GM12878 (cell line): ENCODE results near the gene PTTG1. TPM values are rescaled to one million over a fixed set of nuclear protein-coding genes. Genes with fewer than 3 reads are reported as not detected.

Experiments
- ATAC-seq: fragments of 200-7000 bp; cut with Tn5 transposase; 3 replicates; pipeline ENCODE4 v1.9.1; 2020; ENCODE audit warnings: mild to moderate bottlenecking, moderate library complexity
- BruUV-seq: library from RNA; stranded (reverse); fragments of 400-500 nt; replicated peaks from 2 replicates; lab custom pipeline; 2021; lab: Mats Ljungman, UMichigan
- CTCF ChIA-PET: fragments of 300-600 bp; sonication (Branson Sonifier 250); formaldehyde crosslinking; extraction: SDS; loops from one replicate; lab custom pipeline; 2021; ENCODE audit warnings: inconsistent platforms; lab: Yijun Ruan, JAX
- POLR2A ChIA-PET: fragments of 350-600 bp; formaldehyde crosslinking; extraction: SDS; loops from one replicate; lab custom pipeline; 2021; ENCODE audit warnings: inconsistent platforms; lab: Charles Lee
- RAD21 ChIA-PET: fragments of 300-600 bp; sonication (Branson Sonifier 250); formaldehyde crosslinking; loops from one replicate; lab custom pipeline; 2023; ENCODE audit warnings: antibody characterized with exemption; ENCODE audit not compliant: unreplicated experiment; lab: Charles Lee
- SMC1A ChIA-PET: fragments of 300-600 bp; sonication (Branson Sonifier 250); formaldehyde crosslinking; loops from one replicate; lab custom pipeline; 2023; ENCODE audit not compliant: unreplicated experiment, uncharacterized antibody; lab: Charles Lee
- DNase-seq: peaks from one replicate; pipeline ENCODE4 v3.0.0-alpha.2; 2011; ENCODE audit warnings: low read depth, low spot score
- FAIRE-seq: peaks from 3 replicates; lab custom pipeline; 2011; peaks lifted over from hg19 to GRCh38; lab: Jason Lieb, UNC
- H2AFZ ChIP-seq: 2 replicates; pipeline ENCODE4 v1.6.0; 2011; ENCODE audit warnings: low read depth, low read length, control low read depth; ENCODE audit not compliant: control insufficient read depth
- H3K27ac ChIP-seq: 2 replicates; pipeline ENCODE4 v1.5.1; 2011; ENCODE audit warnings: control low read depth; ENCODE audit not compliant: control insufficient read depth, insufficient read depth
- H3K27me3 ChIP-seq, 2 experiments: replicated peaks in 1 of 2; 2 replicates each; pipeline versions ENCODE4 v1.6.0 to v1.6.1; 2011; ENCODE audit warnings: low read length in 1 of 2; ENCODE audit not compliant: control insufficient read depth in 2 of 2, insufficient read depth in 2 of 2
- H3K36me3 ChIP-seq, 2 experiments: 2 replicates each; pipeline ENCODE4 v1.5.1; 2011; ENCODE audit warnings: low read length in 1 of 2; ENCODE audit not compliant: control insufficient read depth in 2 of 2, insufficient read depth in 2 of 2
- H3K4me1 ChIP-seq: 2 replicates; pipeline ENCODE4 v1.6.1; 2011; ENCODE audit warnings: mild to moderate bottlenecking, low read length, moderate library complexity, mixed read lengths; ENCODE audit not compliant: control insufficient read depth, insufficient read depth
- H3K4me2 ChIP-seq: 2 replicates; pipeline ENCODE4 v1.6.0; 2011; ENCODE audit warnings: control low read depth; ENCODE audit not compliant: control insufficient read depth, insufficient read depth
- H3K4me3 ChIP-seq: fragments of 200-600 bp; sonication (generic); 2 replicates; pipeline ENCODE4 v1.5.1; 2016
- H3K79me2 ChIP-seq: 2 replicates; pipeline ENCODE4 v1.6.0; 2011; ENCODE audit warnings: low read length; ENCODE audit not compliant: control insufficient read depth, insufficient read depth
- H3K9ac ChIP-seq: 2 replicates; pipeline ENCODE4 v1.8.0; 2011; ENCODE audit warnings: low read length, control low read depth, mixed read lengths; ENCODE audit not compliant: control insufficient read depth, insufficient read depth
- H3K9me3 ChIP-seq: replicated peaks from 3 replicates; pipeline ENCODE4 v1.5.1; 2011; ENCODE audit warnings: mild to moderate bottlenecking, low read length; ENCODE audit not compliant: control insufficient read depth, insufficient read depth
- H4K20me1 ChIP-seq: 2 replicates; pipeline ENCODE4 v1.6.0; 2011; ENCODE audit not compliant: control insufficient read depth, insufficient read depth
- JUND ChIP-seq: IDR thresholded peaks from 2 replicates; pipeline ENCODE4 v1.6.1; 2012; ENCODE audit warnings: low read depth, mild to moderate bottlenecking, low read length, improper control_type of control experiment, moderate library complexity
- RELB ChIP-seq: fragments of 450-650 bp; IDR thresholded peaks from 2 replicates; pipeline ENCODE4 v1.6.1; 2017; ENCODE audit warnings: low read depth, mild to moderate bottlenecking, moderate library complexity
- TAF1 ChIP-seq: IDR thresholded peaks from 2 replicates; pipeline ENCODE4 v1.6.1; 2011; ENCODE audit warnings: mild to moderate bottlenecking, low read depth, low read length, borderline replicate concordance
- WGBS: methylation state at CpG from one replicate; pipeline ENCODE4 v1.1.6; 2016; ENCODE audit warnings: low lambda C conversion rate; ENCODE audit not compliant: insufficient replicate concordance, insufficient coverage; ENCODE audit errors: missing lambda C conversion rate; 5-methylcytosine and 5-hydroxymethylcytosine counted together
- in situ Hi-C: fragments of 300-500 bp; cut with MboI; formaldehyde crosslinking; loops from 9 replicates; pipeline ENCODE4 v1.14.3; 2018; ENCODE audit warnings: mixed read lengths
- intact Hi-C: fragments of 100-400 bp; cut with micrococcal nuclease; formaldehyde crosslinking; loops from one replicate; pipeline ENCODE4 v1.14.2; 2022; ENCODE audit not compliant: unreplicated experiment
- polyA plus RNA-seq, 11 experiments: library from polyadenylated mRNA; depleted of rRNA in 4 of 11; unstranded in 6 of 11; stranded (reverse) in 5 of 11; fragments of >200 nt; fragmentation: Nextera tagmentation in 4 of 11; fragmentation: Illumina TruSeq in 1 of 11; extraction: Ambion mirVana in 4 of 11; extraction: Trizol in 1 of 11; gene quantifications; 1 replicate in 1 of 11; 2 replicates in 10 of 11; pipeline versions ENCODE4 v1.2.1 to v1.2.3, GENCODE V29; 2011 to 2016; ENCODE audit warnings: inconsistent platforms in 2 of 11, missing spikeins in 2 of 11, low read depth in 1 of 11
- total RNA-seq, 4 experiments: library from RNA; depleted of rRNA in 3 of 4; stranded (reverse); fragments of >200 nt in 3 of 4; fragmentation: Illumina TruSeq in 1 of 4; extraction: Trizol in 1 of 4; gene quantifications; 2 replicates each; pipeline versions ENCODE4 v1.2.1 to v1.2.3, GENCODE V29; 2013 to 2021

The PTTG1 gene
- total and polyA plus RNA-seq, 10 of the 15 experiments (the other 5 are each of a cell fraction or from before 2014, with no cell fraction given) = 154 to 1,033 (median 377) TPM

GRCh38 chr5:160455600-160455999, 33.9 kb downstream of the PTTG1 start:
- H3K36me3 ChIP-seq = no peaks in the 10 kb centered on the region
- no peaks in the 10 kb centered on the region for H3K27me3 ChIP-seq
- in situ Hi-C loops (no loop called here), intact Hi-C loops (no loop called here)
- H3K27ac ChIP-seq = peak overlapping the region; percentile 71
- BruUV-seq = no TSS peak
- WGBS = 37% methylated on average over 4 of the region's 4 CpGs
- DNase-seq = no peak
- RAD21 ChIA-PET = interaction anchor here (1.0 to 4.0 kb wide), 2 partner anchors 8 to 10 kb away, joined by 3 to 11 read pairs; no protein-coding TSS in a partner anchor
- POLR2A ChIA-PET = interaction anchor here (1.0 to 3.9 kb wide), 3 partner anchors 9 to 33 kb away, joined by 3 to 15 read pairs (median 10); partner anchors contain the start of gene PTTG1
- TF ChIP-seq JUND = no peak
- peak; percentile 11; the same call in 1 of the 2 replicates for TF ChIP-seq TAF1
- peak; percentile 53; the same call in 1 of the 2 replicates for TF ChIP-seq RELB
- peak overlapping the region; percentile 35; the same call in 1 of the 2 replicates for H3K4me3 ChIP-seq
- H3K4me1 ChIP-seq = peaks cover 53% of the 10 kb centered on the region
- no peak for ATAC-seq
- CTCF ChIA-PET = interaction anchor here (0.6 kb wide), 1 partner anchor 34 kb away, joined by 6 read pairs; the partner anchor contains the start of gene PTTG1
- H2AFZ ChIP-seq = peak overlapping the region; percentile 62
- peaks cover 4% of the 10 kb centered on the region for H3K79me2 ChIP-seq
- no peaks in the 10 kb centered on the region for H4K20me1 ChIP-seq
- SMC1A ChIA-PET = interaction anchor here (1.0 kb wide), 1 partner anchor 8 kb away, joined by 3 read pairs; no protein-coding TSS in a partner anchor
- no peak for FAIRE-seq
- no peaks in the 10 kb centered on the region; the same call in 2 of the 3 replicates for H3K9me3 ChIP-seq
- peak overlapping the region; percentile 56 for H3K4me2 ChIP-seq
- H3K9ac ChIP-seq = peak overlapping the region; percentile 14
